ENCODE results near the gene GINS1. TPM values are rescaled to one million over a fixed set of nuclear protein-coding genes. Genes with fewer than 3 reads are reported as not detected.

The GINS1 gene
- total and polyA plus RNA-seq, 9 donors = 0.69 to 2.7 (median 1.8) TPM; not detected in 1

GRCh38 chr20:25372584-25373336 is 34.7 kb upstream of the GINS1 start:
- Histone ChIP-seq H3K36me3 (no peaks in the 10 kb centered on the region), H3K4me1 (ENCODE audit: insufficient read depth) (peaks cover 3% of the 10 kb centered on the region), H3K27ac (no peak overlapping the region), H3K27me3 (no peaks in the 10 kb centered on the region), H3K4me3 (no peak overlapping the region), H3K9me3 (no peaks in the 10 kb centered on the region)
- TF ChIP-seq, protein P1, sequence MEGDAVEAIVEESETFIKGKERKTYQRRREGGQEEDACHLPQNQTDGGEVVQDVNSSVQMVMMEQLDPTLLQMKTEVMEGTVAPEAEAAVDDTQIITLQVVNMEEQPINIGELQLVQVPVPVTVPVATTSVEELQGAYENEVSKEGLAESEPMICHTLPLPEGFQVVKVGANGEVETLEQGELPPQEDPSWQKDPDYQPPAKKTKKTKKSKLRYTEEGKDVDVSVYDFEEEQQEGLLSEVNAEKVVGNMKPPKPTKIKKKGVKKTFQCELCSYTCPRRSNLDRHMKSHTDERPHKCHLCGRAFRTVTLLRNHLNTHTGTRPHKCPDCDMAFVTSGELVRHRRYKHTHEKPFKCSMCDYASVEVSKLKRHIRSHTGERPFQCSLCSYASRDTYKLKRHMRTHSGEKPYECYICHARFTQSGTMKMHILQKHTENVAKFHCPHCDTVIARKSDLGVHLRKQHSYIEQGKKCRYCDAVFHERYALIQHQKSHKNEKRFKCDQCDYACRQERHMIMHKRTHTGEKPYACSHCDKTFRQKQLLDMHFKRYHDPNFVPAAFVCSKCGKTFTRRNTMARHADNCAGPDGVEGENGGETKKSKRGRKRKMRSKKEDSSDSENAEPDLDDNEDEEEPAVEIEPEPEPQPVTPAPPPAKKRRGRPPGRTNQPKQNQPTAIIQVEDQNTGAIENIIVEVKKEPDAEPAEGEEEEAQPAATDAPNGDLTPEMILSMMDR (IDR thresholded peaks at IDR 0.05) = no peak
- TF ChIP-seq POLR2A (IDR thresholded peaks at IDR 0.05) (no peak), EP300 (IDR thresholded peaks at IDR 0.05) (no peak)
- DNase-seq = no peak
- intact Hi-C loops (cut with DNase I) = no loop called here
- 92 to 96% (median 94%) methylated on average over 10 of the region's 10 CpGs for WGBS, 3 donors

- H3K27ac ChIP-seq = no peak overlapping the region
Measured at GRCh38 chr20:25374842-25375241, 32.6 kb upstream of the GINS1 start.

DNA sequence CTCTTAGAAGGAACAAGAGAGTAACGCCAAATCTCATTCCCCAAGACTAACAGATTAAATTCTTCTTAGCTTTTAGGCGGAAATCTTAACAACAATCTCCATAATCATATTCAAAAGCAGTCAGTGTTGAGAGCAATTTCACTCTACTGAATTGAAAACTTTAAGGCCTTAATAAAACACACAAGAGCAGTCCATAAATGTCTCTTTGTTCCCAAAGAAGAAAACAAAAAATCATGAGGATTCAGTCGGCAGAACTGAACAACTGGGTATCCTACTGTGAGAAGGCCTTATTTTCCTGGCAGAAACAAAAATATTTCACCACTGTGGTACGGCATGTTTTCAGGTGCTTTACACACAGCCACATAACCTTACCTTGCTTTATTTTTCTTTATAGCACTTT is 31.2 kb upstream of the GINS1 start:
- 89 to 96% (median 89%) methylated on average over 4 of the region's 4 CpGs for WGBS, 3 donors
- TF ChIP-seq, protein P1 (IDR thresholded peaks at IDR 0.05) = no peak
- TF ChIP-seq EP300 (IDR thresholded peaks at IDR 0.05) = no peak
- TF ChIP-seq POLR2A (IDR thresholded peaks at IDR 0.05) = no peak
- Histone ChIP-seq H3K27me3 (no peaks in the 10 kb centered on the region), H3K4me1 (ENCODE audit: insufficient read depth) (peaks cover 3% of the 10 kb centered on the region), H3K27ac (no peak overlapping the region), H3K9me3 (no peaks in the 10 kb centered on the region), H3K4me3 (no peak overlapping the region), H3K36me3 (no peaks in the 10 kb centered on the region)
- DNase-seq = no peak
- intact Hi-C loops (cut with DNase I) = no loop called here

More at GRCh38 chr20:25374842-25375241, 32.6 kb upstream of the GINS1 start:
- TF ChIP-seq POLR2A (IDR thresholded peaks at IDR 0.05) = no peak
- TF ChIP-seq EP300 (IDR thresholded peaks at IDR 0.05) = no peak
- TF ChIP-seq, protein P1 (IDR thresholded peaks at IDR 0.05) = no peak
- H3K27me3 ChIP-seq = no peaks in the 10 kb centered on the region
- WGBS, 3 donors = 85 to 94% (median 86%) methylated on average over 2 of the region's 2 CpGs
- no peak for DNase-seq
- H3K9me3 ChIP-seq = no peaks in the 10 kb centered on the region
- H3K4me1 ChIP-seq (ENCODE audit: insufficient read depth) = peaks cover 3% of the 10 kb centered on the region
- no peak overlapping the region for H3K4me3 ChIP-seq
- H3K36me3 ChIP-seq = no peaks in the 10 kb centered on the region
- intact Hi-C loops (cut with DNase I) = no loop called here

GRCh38 chr20:25376886-25377285 is 30.6 kb upstream of the GINS1 start:
- Histone ChIP-seq H3K4me1 (ENCODE audit: insufficient read depth) (peaks cover 3% of the 10 kb centered on the region), H3K27ac (no peak overlapping the region), H3K4me3 (no peak overlapping the region), H3K36me3 (no peaks in the 10 kb centered on the region), H3K9me3 (no peaks in the 10 kb centered on the region), H3K27me3 (no peaks in the 10 kb centered on the region)
- intact Hi-C loops (cut with DNase I) = no loop called here
- no peak for TF ChIP-seq POLR2A (IDR thresholded peaks at IDR 0.05)
- TF ChIP-seq, protein P1 (IDR thresholded peaks at IDR 0.05) = no peak
- TF ChIP-seq EP300 (IDR thresholded peaks at IDR 0.05) = no peak
- 70 to 85% (median 82%) methylated on average over 2 of the region's 2 CpGs for WGBS, 3 donors
- no peak for DNase-seq

All from ovary (tissue), 9 donors.